Muscle of leg (tissue), 11 donors: ENCODE data around the gene RIN1. TPM values are rescaled to one million over a fixed set of nuclear protein-coding genes. Genes with fewer than 3 reads are reported as not detected.

Experiments
- DNase-seq: peaks from one replicate; pipeline ENCODE4 v3.0.0; 2013
- H3K27ac ChIP-seq: one replicate; pipeline ENCODE4 v1.5.1; 2013; ENCODE audit warnings: mild to moderate bottlenecking, low read length, control low read depth
- H3K27me3 ChIP-seq: one replicate; pipeline ENCODE4 v1.6.1; 2013; ENCODE audit warnings: low read length; ENCODE audit not compliant: control insufficient read depth, insufficient read depth
- H3K36me3 ChIP-seq: one replicate; pipeline ENCODE4 v1.6.1; 2013; ENCODE audit warnings: low read length; ENCODE audit not compliant: control insufficient read depth, insufficient read depth
- H3K4me1 ChIP-seq: one replicate; pipeline ENCODE4 v1.6.1; 2013; ENCODE audit warnings: low read length; ENCODE audit not compliant: control insufficient read depth, insufficient read depth
- H3K4me3 ChIP-seq: one replicate; pipeline ENCODE4 v1.5.1; 2013; ENCODE audit warnings: low read length, control low read depth
- H3K9me3 ChIP-seq: replicated peaks from 2 replicates; pipeline ENCODE4 v1.6.1; 2013; ENCODE audit warnings: low read depth, low read length; ENCODE audit not compliant: control insufficient read depth
- WGBS: methylation state at CpG from one replicate; pipeline ENCODE4 v1.1.5; 2013; ENCODE audit warnings: missing lambda C conversion rate; ENCODE audit not compliant: insufficient coverage; 5-methylcytosine and 5-hydroxymethylcytosine counted together
- polyA plus RNA-seq, 8 donors: library from polyadenylated mRNA; unstranded; fragments of 120-200 nt; gene quantifications; one replicate each; pipeline versions ENCODE4 v1.2.1 to v1.2.3, GENCODE V29; 2013; ENCODE audit warnings: inconsistent platforms in 1 of 8, low replicate concordance in 1 of 8; ENCODE audit not compliant: insufficient read length in 8 of 8, insufficient read depth in 1 of 8
- total RNA-seq: library from RNA; stranded (reverse); fragments of 120-200 nt; gene quantifications from one replicate; pipeline ENCODE4 v1.2.4, GENCODE V29; 2013

The RIN1 gene
- total and polyA plus RNA-seq, 9 donors = 5.3 to 9.6 (median 7.6) TPM

- Histone ChIP-seq H3K27me3 (peaks cover 26% of the 10 kb centered on the region), H3K36me3 (peaks cover 29% of the 10 kb centered on the region), H3K4me1 (peaks cover 45% of the 10 kb centered on the region), H3K9me3 (no peaks in the 10 kb centered on the region), H3K27ac (no peak overlapping the region), H3K4me3 (no peak overlapping the region)
- WGBS = 91% methylated on average over 3 of the region's 6 CpGs
- no peak for DNase-seq
Observed at GRCh38 chr11:66368484-66368883, 32.2 kb upstream of the RIN1 start.

- peaks cover 40% of the 10 kb centered on the region for H3K4me1 ChIP-seq
- peaks cover 19% of the 10 kb centered on the region for H3K27me3 ChIP-seq
- H3K36me3 ChIP-seq = peaks cover 36% of the 10 kb centered on the region
- no peak for DNase-seq
- WGBS = 87% methylated on average over 15 of the region's 15 CpGs
- H3K4me3 ChIP-seq = no peak overlapping the region
- no peaks in the 10 kb centered on the region for H3K9me3 ChIP-seq
- no peak overlapping the region for H3K27ac ChIP-seq
Observed at GRCh38 chr11:66367561-66368312, 31.5 kb upstream of the RIN1 start.

GRCh38 chr11:66366844-66367477 lies 30.7 kb upstream of the RIN1 start:
- Histone ChIP-seq H3K36me3 (peaks cover 41% of the 10 kb centered on the region), H3K27ac (no peak overlapping the region)
- WGBS = 97% methylated on average over 5 of the region's 8 CpGs

GRCh38 chr11:66365711-66366619 lies 29.7 kb upstream of the RIN1 start:
- Histone ChIP-seq H3K27me3 (peaks cover 3% of the 10 kb centered on the region), H3K27ac (no peak overlapping the region), H3K9me3 (no peaks in the 10 kb centered on the region), H3K4me3 (no peak overlapping the region), H3K36me3 (peaks cover 44% of the 10 kb centered on the region), H3K4me1 (peaks cover 28% of the 10 kb centered on the region)
- 80% methylated on average over 10 of the region's 14 CpGs for WGBS
- no peak for DNase-seq

More at GRCh38 chr11:66366844-66367477, 30.7 kb upstream of the RIN1 start:
- no peak for DNase-seq
- H3K4me1 ChIP-seq = peaks cover 32% of the 10 kb centered on the region
- H3K9me3 ChIP-seq = no peaks in the 10 kb centered on the region
- peaks cover 12% of the 10 kb centered on the region for H3K27me3 ChIP-seq
- H3K4me3 ChIP-seq = no peak overlapping the region

- H3K36me3 ChIP-seq = peaks cover 44% of the 10 kb centered on the region
- peaks cover 22% of the 10 kb centered on the region for H3K4me1 ChIP-seq
- H3K9me3 ChIP-seq = no peaks in the 10 kb centered on the region
- no peak for DNase-seq
- no peaks in the 10 kb centered on the region for H3K27me3 ChIP-seq
- 100% methylated on average over 1 of the region's 6 CpGs for WGBS
- H3K27ac ChIP-seq = no peak overlapping the region
- no peak overlapping the region for H3K4me3 ChIP-seq
Observed at GRCh38 chr11:66365166-66365565, 28.9 kb upstream of the RIN1 start.

GRCh38 chr11:66363805-66364535 lies 27.7 kb upstream of the RIN1 start:
- Histone ChIP-seq H3K36me3 (peaks cover 44% of the 10 kb centered on the region), H3K9me3 (no peaks in the 10 kb centered on the region), H3K27ac (no peak overlapping the region), H3K4me1 (peaks cover 10% of the 10 kb centered on the region), H3K27me3 (no peaks in the 10 kb centered on the region), H3K4me3 (no peak overlapping the region)
- DNase-seq = no peak
- WGBS = 69% methylated on average over 9 of the region's 15 CpGs

- WGBS = 76% methylated on average over 14 of the region's 14 CpGs
- no peaks in the 10 kb centered on the region for H3K27me3 ChIP-seq
Observed at GRCh38 chr11:66363187-66363601, 27.0 kb upstream of the RIN1 start.

GRCh38 chr11:66362481-66363147 lies 26.4 kb upstream of the RIN1 start:
- H3K9me3 ChIP-seq = no peaks in the 10 kb centered on the region
- peaks cover 31% of the 10 kb centered on the region for H3K36me3 ChIP-seq
- H3K4me3 ChIP-seq = no peak overlapping the region
- 72% methylated on average over 6 of the region's 9 CpGs for WGBS
- no peak for DNase-seq
- no peak overlapping the region for H3K27ac ChIP-seq
- no peaks in the 10 kb centered on the region for H3K27me3 ChIP-seq
- no peaks in the 10 kb centered on the region for H3K4me1 ChIP-seq

More at GRCh38 chr11:66363187-66363601, 27.0 kb upstream of the RIN1 start:
- H3K27ac ChIP-seq = no peak overlapping the region
- peaks cover 36% of the 10 kb centered on the region for H3K36me3 ChIP-seq
- H3K4me1 ChIP-seq = peaks cover 2% of the 10 kb centered on the region
- H3K9me3 ChIP-seq = no peaks in the 10 kb centered on the region
- DNase-seq = no peak
- H3K4me3 ChIP-seq = no peak overlapping the region

- Histone ChIP-seq H3K27ac (no peak overlapping the region), H3K4me3 (no peak overlapping the region), H3K27me3 (no peaks in the 10 kb centered on the region), H3K4me1 (no peaks in the 10 kb centered on the region), H3K36me3 (peaks cover 23% of the 10 kb centered on the region), H3K9me3 (no peaks in the 10 kb centered on the region)
- no peak for DNase-seq
- 75% methylated on average over 6 of the region's 6 CpGs for WGBS
Observed at GRCh38 chr11:66361502-66361941, 25.3 kb upstream of the RIN1 start.
